GM19238 (cell line): ENCODE data around the gene DLG5.

ENCODE experiments used
- DNase-seq: peaks from one replicate; pipeline ENCODE4 v3.0.0; 2011; ENCODE audit warnings: low spot score; ENCODE audit not compliant: insufficient read length

DLG5 gene

GRCh38 chr10:77892761-77893160 lies 33.8 kb downstream of the DLG5 start:
- no peak for DNase-seq

GRCh38 chr10:77892021-77892739 lies 34.4 kb downstream of the DLG5 start:
- DNase-seq, result no peak

GRCh38 chr10:77890097-77890496 lies 36.5 kb downstream of the DLG5 start:
- DNase-seq, result no peak

GRCh38 chr10:77889277-77889903 lies 37.2 kb downstream of the DLG5 start:
- DNase-seq, result no peak

GRCh38 chr10:77888356-77888703 lies 38.2 kb downstream of the DLG5 start:
- no peak for DNase-seq

GRCh38 chr10:77887631-77888355 lies 38.8 kb downstream of the DLG5 start:
- no peak for DNase-seq

- no peak for DNase-seq
Measured at GRCh38 chr10:77886795-77887355, 39.7 kb downstream of the DLG5 start.

- no peak for DNase-seq
Measured at GRCh38 chr10:77884181-77884580, 42.4 kb downstream of the DLG5 start.

GRCh38 chr10:77881636-77882035 lies 44.9 kb downstream of the DLG5 start:
- no peak for DNase-seq

GRCh38 chr10:77881222-77881621 lies 45.3 kb downstream of the DLG5 start:
- no peak for DNase-seq

GRCh38 chr10:77879710-77880109 lies 46.8 kb downstream of the DLG5 start:
- DNase-seq, result no peak

GRCh38 chr10:77879065-77879464 lies 47.5 kb downstream of the DLG5 start:
- DNase-seq, result no peak

GRCh38 chr10:77877441-77878344 lies 48.9 kb downstream of the DLG5 start:
- peak; percentile 36 for DNase-seq

- no peak for DNase-seq
Measured at GRCh38 chr10:77875730-77876129, 50.8 kb downstream of the DLG5 start.

GRCh38 chr10:77874872-77875271 lies 51.7 kb downstream of the DLG5 start:
- DNase-seq, result no peak

GRCh38 chr10:77873536-77874380 lies 52.8 kb downstream of the DLG5 start:
- peak; percentile 77 for DNase-seq

- DNase-seq, result no peak
Measured at GRCh38 chr10:77872947-77873535, 53.5 kb downstream of the DLG5 start.

- no peak for DNase-seq
Measured at GRCh38 chr10:77872151-77872946, 54.2 kb downstream of the DLG5 start.
